Adrenal gland (tissue), 12 donors: ENCODE data around the gene CCDC54. TPM values are rescaled to one million over a fixed set of nuclear protein-coding genes. Genes with fewer than 3 reads are reported as not detected.

Experiments
- DNase-seq, 7 donors: peaks; one replicate each; pipeline ENCODE4 v3.0.0-alpha.2; 2019 to 2020
- H3K27ac ChIP-seq, 5 donors: fragments of 200-600 bp; sonication (generic) in 4 of 5; 1 replicate in 3 of 5; 2 replicates in 2 of 5; pipeline versions ENCODE4 v1.5.1 to v1.8.0; 2016 to 2020; ENCODE audit warnings: mild to moderate bottlenecking in 1 of 5
- H3K27me3 ChIP-seq: fragments of 200-600 bp; 2 replicates; pipeline ENCODE4 v1.8.0; 2021
- H3K36me3 ChIP-seq, 2 donors: fragments of 200-600 bp; replicated peaks in 1 of 2; 1 replicate in 1 of 2; 2 replicates in 1 of 2; pipeline versions ENCODE4 v1.5.1 to v1.8.0; 2018 to 2022
- H3K4me1 ChIP-seq, 2 donors: fragments of 200-600 bp; replicated peaks in 1 of 2; 1 replicate in 1 of 2; 2 replicates in 1 of 2; pipeline versions ENCODE4 v1.5.1 to v1.8.0; 2018 to 2021
- H3K4me3 ChIP-seq, 4 donors: fragments of 200-600 bp; sonication (generic) in 3 of 4; one replicate each; pipeline ENCODE4 v1.5.1; 2016 to 2018
- H3K9me3 ChIP-seq, 3 donors: fragments of 200-600 bp; sonication (generic) in 1 of 3; replicated peaks in 1 of 3; 1 replicate in 2 of 3; 2 replicates in 1 of 3; pipeline versions ENCODE4 v1.5.1 to v1.8.0; 2016 to 2021
- POLR2A ChIP-seq, 2 donors: fragments of 450-650 bp; IDR thresholded peaks; one replicate each; pipeline ENCODE4 v1.6.1; 2017; ENCODE audit warnings: antibody characterized with exemption in 2 of 2, mild to moderate bottlenecking in 2 of 2, moderate library complexity in 1 of 2
- WGBS, 4 donors: extraction: QIAGEN DNeasy Blood & Tissue Kit in 2 of 4; methylation state at CpG; one replicate each; pipeline versions ENCODE4 v1.1.5 to v1.1.7; 2013 to 2017; 5-methylcytosine and 5-hydroxymethylcytosine counted together
- intact Hi-C, 2 donors: fragments of 100-400 bp; cut with DNase I; formaldehyde crosslinking; loops; one replicate each; pipeline versions ENCODE4 v1.14.1 to v1.15.0; 2022 to 2023
- polyA plus RNA-seq, 3 donors: library from polyadenylated mRNA; stranded (reverse); fragments of 200-250 nt in 2 of 3; fragments of 350-450 nt in 1 of 3; fragmentation: Illumina TruSeq in 1 of 3; extraction: RNeasy Lipid Tissue Mini Kit (QIAGEN cat#74804) in 1 of 3; gene quantifications; one replicate each; pipeline ENCODE4 v1.2.3, GENCODE V29; 2013 to 2014
- total RNA-seq, 9 donors: library from RNA; depleted of rRNA in 4 of 9; stranded (reverse); fragments of >200 nt in 4 of 9; fragments of 120-200 nt in 1 of 9; fragmentation: NEBNext Ultra II Directional in 1 of 9; extraction: Animal tissue kit (Norgen Biotek cat#: 25700) in 1 of 9; gene quantifications; one replicate each; pipeline versions ENCODE4 v1.1.0 to v1.2.4, GENCODE V29; 2013 to 2023
- TF ChIP-seq, protein P1 (sequence below), 6 experiments: fragments of 450-650 bp in 4 of 6; fragments of 200-600 bp in 2 of 6; sonication (generic) in 1 of 6; IDR thresholded peaks; 1 replicate in 5 of 6; 2 replicates in 1 of 6; pipeline versions ENCODE4 v1.5.1 to v1.8.0; 2016 to 2021; ENCODE audit warnings: antibody characterized with exemption in 6 of 6, mild to moderate bottlenecking in 2 of 6, moderate library complexity in 1 of 6
- donor health status: healthy with polysubstance abuse.
- donor health status: Bipolar disorder and iron deficiency.
- donor health status: DM: yes; HTN: yes; CAD: no.
- donor health status: DM: no; HTN: no; CAD: no.
- donor health status: DM: no; HTN: no; CAD: no.
- donor health status: DM: yes; HTN: yes; CAD: no.

The CCDC54 gene
- total and polyA plus RNA-seq, 12 donors: 0.17 TPM; not detected in 11

- no peak overlapping the region for H3K4me3 ChIP-seq
- H3K27me3 ChIP-seq: no peaks in the 10 kb centered on the region
- no peak overlapping the region for H3K27ac ChIP-seq
- no peaks in the 10 kb centered on the region for H3K36me3 ChIP-seq
- TF ChIP-seq, protein P1, sequence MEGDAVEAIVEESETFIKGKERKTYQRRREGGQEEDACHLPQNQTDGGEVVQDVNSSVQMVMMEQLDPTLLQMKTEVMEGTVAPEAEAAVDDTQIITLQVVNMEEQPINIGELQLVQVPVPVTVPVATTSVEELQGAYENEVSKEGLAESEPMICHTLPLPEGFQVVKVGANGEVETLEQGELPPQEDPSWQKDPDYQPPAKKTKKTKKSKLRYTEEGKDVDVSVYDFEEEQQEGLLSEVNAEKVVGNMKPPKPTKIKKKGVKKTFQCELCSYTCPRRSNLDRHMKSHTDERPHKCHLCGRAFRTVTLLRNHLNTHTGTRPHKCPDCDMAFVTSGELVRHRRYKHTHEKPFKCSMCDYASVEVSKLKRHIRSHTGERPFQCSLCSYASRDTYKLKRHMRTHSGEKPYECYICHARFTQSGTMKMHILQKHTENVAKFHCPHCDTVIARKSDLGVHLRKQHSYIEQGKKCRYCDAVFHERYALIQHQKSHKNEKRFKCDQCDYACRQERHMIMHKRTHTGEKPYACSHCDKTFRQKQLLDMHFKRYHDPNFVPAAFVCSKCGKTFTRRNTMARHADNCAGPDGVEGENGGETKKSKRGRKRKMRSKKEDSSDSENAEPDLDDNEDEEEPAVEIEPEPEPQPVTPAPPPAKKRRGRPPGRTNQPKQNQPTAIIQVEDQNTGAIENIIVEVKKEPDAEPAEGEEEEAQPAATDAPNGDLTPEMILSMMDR (IDR thresholded peaks at IDR 0.05): no peak
- no peak for TF ChIP-seq POLR2A (IDR thresholded peaks at IDR 0.05)
- 61 to 72% (median 68%) methylated on average over 2 of the region's 2 CpGs for WGBS, 4 donors
- DNase-seq: no peak
- intact Hi-C loops: no loop called here
- no peaks in the 10 kb centered on the region for H3K4me1 ChIP-seq
- H3K9me3 ChIP-seq: peaks cover 0 to 4% (median 0%) of the 10 kb centered on the region in 3 donors
Measured at GRCh38 chr3:107411779-107412178, 34.5 kb downstream of the CCDC54 start.

DNA sequence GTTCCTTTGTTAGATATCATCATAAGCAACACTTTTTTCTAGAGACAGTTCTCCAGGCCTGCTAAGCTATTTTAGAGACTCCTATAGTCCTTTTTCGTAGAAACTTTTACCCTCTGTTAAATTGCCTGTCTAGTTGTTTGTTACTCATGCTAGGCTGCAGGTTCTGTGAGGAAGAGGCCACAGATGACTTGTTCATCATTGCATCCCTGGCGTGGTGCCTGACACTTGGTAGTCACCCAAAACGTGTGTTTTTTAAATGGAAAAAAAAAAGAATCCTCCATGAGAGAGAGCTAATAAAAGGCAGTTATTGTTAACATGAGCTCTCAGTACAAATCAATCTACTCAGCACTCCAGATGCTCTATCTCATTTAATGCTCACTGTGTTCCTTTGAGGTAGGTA is 35.1 kb downstream of the CCDC54 start:
- intact Hi-C loops: no loop called here
- H3K27ac ChIP-seq: no peak overlapping the region
- no peaks in the 10 kb centered on the region for H3K27me3 ChIP-seq
- 54 to 75% (median 67%) methylated on average over 3 of the region's 3 CpGs for WGBS, 4 donors
- no peaks in the 10 kb centered on the region for H3K4me1 ChIP-seq
- no peak for TF ChIP-seq POLR2A (IDR thresholded peaks at IDR 0.05)
- TF ChIP-seq, protein P1 (IDR thresholded peaks at IDR 0.05): no peak
- H3K36me3 ChIP-seq: no peaks in the 10 kb centered on the region
- no peak overlapping the region for H3K4me3 ChIP-seq
- H3K9me3 ChIP-seq: peaks cover 0 to 4% (median 0%) of the 10 kb centered on the region in 3 donors
- peak in 1 of 7 donors; percentile 28 for DNase-seq

DNA sequence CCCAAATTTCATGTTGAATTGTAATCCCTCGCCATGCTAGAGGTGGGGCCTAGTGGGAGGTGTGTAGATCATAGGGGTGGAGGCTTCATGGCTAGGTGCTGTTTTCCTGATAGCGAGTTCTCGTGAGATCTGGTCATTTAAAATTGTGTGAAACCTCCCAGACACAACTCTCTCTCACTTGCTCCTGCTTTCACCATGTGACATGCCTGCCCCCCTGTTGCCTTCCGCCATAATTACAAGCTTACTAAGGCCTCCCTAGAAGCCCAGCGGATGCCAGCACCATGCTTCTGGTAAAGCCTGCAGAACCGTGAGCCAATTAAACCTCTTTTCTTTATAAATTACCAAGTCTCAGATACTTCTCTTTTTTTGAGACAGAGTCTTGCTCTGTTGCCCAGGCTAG is 36.0 kb downstream of the CCDC54 start:
- Histone ChIP-seq H3K4me3 (no peak overlapping the region), H3K36me3 (no peaks in the 10 kb centered on the region), H3K27ac (no peak overlapping the region), H3K9me3 (peaks cover 0 to 4% (median 0%) of the 10 kb centered on the region in 3 donors), H3K4me1 (no peaks in the 10 kb centered on the region), H3K27me3 (no peaks in the 10 kb centered on the region)
- intact Hi-C loops: no loop called here
- WGBS, 4 donors: 92 to 98% (median 97%) methylated on average over 6 of the region's 6 CpGs
- no peak for DNase-seq
- TF ChIP-seq POLR2A (IDR thresholded peaks at IDR 0.05): no peak
- TF ChIP-seq, protein P1 (IDR thresholded peaks at IDR 0.05): no peak

- Histone ChIP-seq H3K27ac (no peak overlapping the region), H3K27me3 (no peaks in the 10 kb centered on the region), H3K4me1 (no peaks in the 10 kb centered on the region), H3K9me3 (peaks cover 0 to 1% (median 0%) of the 10 kb centered on the region in 3 donors), H3K36me3 (no peaks in the 10 kb centered on the region), H3K4me3 (no peak overlapping the region)
- intact Hi-C loops: no loop called here
- DNase-seq: no peak
- 93 to 100% (median 98%) methylated on average over 1 of the region's 1 CpG for WGBS, 4 donors
- no peak for TF ChIP-seq POLR2A (IDR thresholded peaks at IDR 0.05)
- TF ChIP-seq, protein P1 (IDR thresholded peaks at IDR 0.05): no peak
Measured at GRCh38 chr3:107414325-107414964, 37.2 kb downstream of the CCDC54 start.
